Measurements from ENCODE around the gene TRMT61A.

The TRMT61A gene

GRCh38 chr14:103519837-103520212 lies 9.2 kb upstream of the TRMT61A start:
- no peak overlapping the region for H3K4me2 ChIP-seq (ENCODE audit: low read depth, low read length, poor library complexity, severe bottlenecking)
- no peaks in the 10 kb centered on the region for H3K27me3 ChIP-seq (ENCODE audit: low read length)
- no peak overlapping the region for H2AFZ ChIP-seq (ENCODE audit: low read depth, low read length, severe bottlenecking)
- H3K79me2 ChIP-seq (ENCODE audit: insufficient read depth, low read length) = no peaks in the 10 kb centered on the region
- TF ChIP-seq, protein P1, sequence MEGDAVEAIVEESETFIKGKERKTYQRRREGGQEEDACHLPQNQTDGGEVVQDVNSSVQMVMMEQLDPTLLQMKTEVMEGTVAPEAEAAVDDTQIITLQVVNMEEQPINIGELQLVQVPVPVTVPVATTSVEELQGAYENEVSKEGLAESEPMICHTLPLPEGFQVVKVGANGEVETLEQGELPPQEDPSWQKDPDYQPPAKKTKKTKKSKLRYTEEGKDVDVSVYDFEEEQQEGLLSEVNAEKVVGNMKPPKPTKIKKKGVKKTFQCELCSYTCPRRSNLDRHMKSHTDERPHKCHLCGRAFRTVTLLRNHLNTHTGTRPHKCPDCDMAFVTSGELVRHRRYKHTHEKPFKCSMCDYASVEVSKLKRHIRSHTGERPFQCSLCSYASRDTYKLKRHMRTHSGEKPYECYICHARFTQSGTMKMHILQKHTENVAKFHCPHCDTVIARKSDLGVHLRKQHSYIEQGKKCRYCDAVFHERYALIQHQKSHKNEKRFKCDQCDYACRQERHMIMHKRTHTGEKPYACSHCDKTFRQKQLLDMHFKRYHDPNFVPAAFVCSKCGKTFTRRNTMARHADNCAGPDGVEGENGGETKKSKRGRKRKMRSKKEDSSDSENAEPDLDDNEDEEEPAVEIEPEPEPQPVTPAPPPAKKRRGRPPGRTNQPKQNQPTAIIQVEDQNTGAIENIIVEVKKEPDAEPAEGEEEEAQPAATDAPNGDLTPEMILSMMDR (IDR thresholded peaks at IDR 0.05; ENCODE audit: insufficient read depth, low read length, poor library complexity, severe bottlenecking) = no peak
- no peak for TF ChIP-seq EZH2phosphoT487 (conservative IDR thresholded peaks at IDR 0.05; ENCODE audit: low read length)
- 0 out of 2 replicates have a peak, but pooled peaks cover 8% of the 10 kb centered on the region for H3F3A ChIP-seq (ENCODE audit: insufficient read depth)
- H3K9me2 ChIP-seq (replicated peaks; ENCODE audit: insufficient read depth, low read length) = no peaks in the 10 kb centered on the region
- H3K4me3 ChIP-seq (ENCODE audit: insufficient read depth, low read length, poor library complexity, severe bottlenecking) = no peak overlapping the region
- no peak overlapping the region for H3K9ac ChIP-seq (ENCODE audit: low read length)
- no peaks in the 10 kb centered on the region for H3K9me3 ChIP-seq (ENCODE audit: insufficient read depth, low read length)
- H3K27ac ChIP-seq (ENCODE audit: low read depth, low read length) = no peak overlapping the region
- H4K20me1 ChIP-seq (ENCODE audit: low read depth, low read length) = no peaks in the 10 kb centered on the region
- H3K36me3 ChIP-seq (ENCODE audit: low read length) = no peaks in the 10 kb centered on the region

- peak overlapping the region; percentile 91 for H2AFZ ChIP-seq (ENCODE audit: low read depth, low read length, severe bottlenecking)
- no peaks in the 10 kb centered on the region for H3K9me3 ChIP-seq (ENCODE audit: insufficient read depth, low read length)
- TF ChIP-seq, protein P1 (IDR thresholded peaks at IDR 0.05; ENCODE audit: insufficient read depth, low read length, poor library complexity, severe bottlenecking) = no peak
- no peak for TF ChIP-seq EZH2phosphoT487 (conservative IDR thresholded peaks at IDR 0.05; ENCODE audit: low read length)
- no peaks in the 10 kb centered on the region for H3K79me2 ChIP-seq (ENCODE audit: insufficient read depth, low read length)
- peak overlapping the region; percentile 61 for H3K4me2 ChIP-seq (ENCODE audit: low read depth, low read length, poor library complexity, severe bottlenecking)
- H3F3A ChIP-seq (ENCODE audit: insufficient read depth) = 0 out of 2 replicates have a peak, but pooled peaks cover 8% of the 10 kb centered on the region
- no peak overlapping the region for H3K27ac ChIP-seq (ENCODE audit: low read depth, low read length)
- H3K27me3 ChIP-seq (ENCODE audit: low read length) = no peaks in the 10 kb centered on the region
- no peaks in the 10 kb centered on the region for H3K36me3 ChIP-seq (ENCODE audit: low read length)
- H3K4me3 ChIP-seq (ENCODE audit: insufficient read depth, low read length, poor library complexity, severe bottlenecking) = no peak overlapping the region
- H3K9me2 ChIP-seq (replicated peaks; ENCODE audit: insufficient read depth, low read length) = no peaks in the 10 kb centered on the region
- peak overlapping the region; percentile 42; the same call in 1 of the 2 replicates for H3K9ac ChIP-seq (ENCODE audit: low read length)
- H4K20me1 ChIP-seq (ENCODE audit: low read depth, low read length) = no peaks in the 10 kb centered on the region
Observed at GRCh38 chr14:103520269-103520656, 8.7 kb upstream of the TRMT61A start.

DNA sequence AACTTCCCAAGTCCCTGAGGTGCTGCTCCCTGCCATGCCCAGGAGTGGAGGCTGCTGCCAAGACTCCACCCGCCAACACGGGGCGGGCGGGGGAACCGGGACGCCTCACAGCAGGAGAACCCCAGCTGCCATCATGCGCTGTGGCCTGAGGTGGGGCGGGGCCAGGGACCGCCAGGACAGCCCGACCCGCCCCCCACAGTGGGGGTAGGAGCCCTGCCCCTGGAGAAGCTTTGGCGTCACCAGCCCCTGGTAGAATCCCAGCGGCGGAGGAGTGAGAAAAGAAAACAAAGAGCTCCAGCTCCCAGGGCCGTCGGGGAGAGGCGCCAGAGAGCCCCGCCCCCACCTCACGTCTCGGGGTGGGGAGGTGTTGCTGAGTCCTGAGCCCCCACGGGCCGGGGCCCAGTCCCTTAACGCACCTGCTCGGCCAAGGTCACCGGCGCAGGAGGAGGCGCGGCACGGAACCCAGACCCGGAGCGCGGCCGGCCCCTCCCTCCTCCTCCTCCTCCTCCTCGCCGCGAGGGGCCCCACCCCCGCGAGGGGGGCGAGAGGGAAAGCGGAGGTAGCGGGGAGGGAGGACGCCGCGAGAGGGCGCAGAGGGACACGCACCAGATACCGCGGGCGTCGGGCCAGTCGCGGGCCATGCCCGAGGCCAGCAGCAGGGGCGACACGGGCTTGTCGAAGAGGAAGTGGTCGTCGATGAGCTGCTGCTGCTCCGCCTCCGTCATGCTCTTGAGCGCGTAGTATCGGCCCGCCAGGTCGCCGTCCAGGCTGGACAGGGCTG lies 8.1 kb upstream of the TRMT61A start:
- peak overlapping the region; percentile 42 for H3K9ac ChIP-seq (ENCODE audit: low read length)
- H3K27me3 ChIP-seq (ENCODE audit: low read length) = no peaks in the 10 kb centered on the region
- TF ChIP-seq, protein P1 (IDR thresholded peaks at IDR 0.05; ENCODE audit: insufficient read depth, low read length, poor library complexity, severe bottlenecking) = peak; percentile 51
- no peak for TF ChIP-seq EZH2phosphoT487 (conservative IDR thresholded peaks at IDR 0.05; ENCODE audit: low read length)
- H3F3A ChIP-seq (ENCODE audit: insufficient read depth) = 0 out of 2 replicates have a peak, but pooled peaks cover 8% of the 10 kb centered on the region
- H4K20me1 ChIP-seq (ENCODE audit: low read depth, low read length) = no peaks in the 10 kb centered on the region
- H3K79me2 ChIP-seq (ENCODE audit: insufficient read depth, low read length) = no peaks in the 10 kb centered on the region
- peak overlapping the region; percentile 61 for H3K4me2 ChIP-seq (ENCODE audit: low read depth, low read length, poor library complexity, severe bottlenecking)
- peak overlapping the region; percentile 91 for H2AFZ ChIP-seq (ENCODE audit: low read depth, low read length, severe bottlenecking)
- H3K27ac ChIP-seq (ENCODE audit: low read depth, low read length) = no peak overlapping the region
- no peaks in the 10 kb centered on the region for H3K36me3 ChIP-seq (ENCODE audit: low read length)
- H3K4me3 ChIP-seq (ENCODE audit: insufficient read depth, low read length, poor library complexity, severe bottlenecking) = peak overlapping the region; percentile 55
- no peaks in the 10 kb centered on the region for H3K9me2 ChIP-seq (replicated peaks; ENCODE audit: insufficient read depth, low read length)
- no peaks in the 10 kb centered on the region for H3K9me3 ChIP-seq (ENCODE audit: insufficient read depth, low read length)

Measured in SU-DHL-6 (cell line).